Kidney tubule cell (primary cell): ENCODE results near the gene HLCS.

Source experiments
- DNase-seq: peaks from one replicate; pipeline ENCODE4 v3.0.0-alpha.2; 2018; ENCODE audit warnings: low spot score

HLCS gene

DNA sequence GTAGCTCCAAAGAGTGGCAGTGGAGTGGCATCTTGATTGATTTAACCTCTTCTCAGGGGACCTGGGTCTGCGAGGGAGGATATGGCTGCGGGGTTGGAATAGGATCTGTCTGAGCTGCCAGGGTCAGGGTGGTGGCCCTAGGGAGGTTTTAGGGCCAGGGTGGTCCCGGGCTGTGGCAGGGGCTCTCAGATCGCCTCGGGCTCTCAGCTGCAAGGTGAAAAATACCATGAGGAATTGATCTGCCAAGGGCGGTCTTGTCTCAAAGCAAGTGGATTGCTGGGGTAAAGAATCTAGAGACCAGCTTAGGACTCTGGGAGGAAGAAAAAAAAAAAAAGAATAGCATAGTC lies 263.9 kb downstream of the HLCS start:
- DNase-seq, result no peak

GRCh38 chr21:36701756-36702621 lies 264.5 kb downstream of the HLCS start:
- DNase-seq, result peak; percentile 79

DNA sequence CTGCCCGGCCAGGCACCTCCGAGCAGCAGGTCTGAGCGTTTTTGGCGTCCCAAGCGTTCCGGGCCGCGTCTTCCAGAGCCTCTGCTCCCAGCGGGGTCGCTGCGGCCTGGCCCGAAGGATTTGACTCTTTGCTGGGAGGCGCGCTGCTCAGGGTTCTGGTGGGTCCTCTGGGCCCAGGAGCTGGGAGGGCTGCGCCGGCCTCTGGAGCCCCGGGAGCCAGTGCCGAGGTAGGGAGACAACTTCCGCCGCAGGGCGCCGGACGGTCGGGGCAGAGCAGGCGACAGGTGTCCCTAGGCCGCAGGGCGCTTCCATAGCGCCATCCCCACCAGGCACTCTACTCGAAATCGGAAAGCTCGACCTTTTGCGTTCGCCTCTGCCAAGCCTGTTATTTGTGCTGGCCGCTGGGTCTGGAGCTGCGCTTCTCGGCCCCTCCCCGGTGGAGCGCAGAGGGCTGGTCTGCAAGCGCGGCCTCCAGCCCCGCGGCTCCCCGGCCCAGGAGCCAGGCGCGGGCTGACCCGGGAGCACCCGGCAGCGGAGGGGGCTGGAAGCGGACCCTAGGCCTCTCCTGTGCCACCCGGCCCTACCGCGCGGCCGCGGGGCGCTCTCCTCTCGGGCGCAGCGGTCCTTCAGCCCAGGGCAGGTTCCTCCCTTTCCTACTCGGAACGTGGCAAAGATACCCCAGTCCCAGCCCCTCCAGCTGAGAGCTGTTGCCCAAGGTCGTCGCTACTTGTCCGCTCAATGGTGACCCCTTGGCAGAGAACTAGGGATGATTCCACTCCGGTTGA lies 265.3 kb downstream of the HLCS start:
- peak; percentile 23 for DNase-seq
